CD4-positive, CD25-positive, alpha-beta regulatory T cell (primary cell): ENCODE measurements around the gene TEC. TPM values are rescaled to one million over a fixed set of nuclear protein-coding genes. Genes with fewer than 3 reads are reported as not detected.
"Not testable (repeated sequence)": the region's sequence is repeated elsewhere in the genome, so short reads cannot be mapped to it uniquely, and the experiment has no call there.

Experiments
- ATAC-seq, 2 donors: fragments of 150-1000 bp; cut with Tn5 transposase; one replicate each; pipeline ENCODE4 v1.10.0; 2021; ENCODE audit warnings: low read depth in 2 of 2, moderate number of reproducible peaks in 2 of 2, moderate library complexity in 1 of 2
- DNase-seq, 3 donors: peaks; one replicate each; pipeline versions ENCODE4 v3.0.0 to v3.0.0-alpha.2; 2012 to 2022; ENCODE audit warnings: mixed read lengths in 1 of 3
- H3K27ac ChIP-seq: one replicate; pipeline ENCODE4 v1.7.0; 2013; ENCODE audit warnings: mild to moderate bottlenecking, low read length; ENCODE audit not compliant: insufficient read depth, poor library complexity, severe bottlenecking
- H3K27me3 ChIP-seq: one replicate; pipeline ENCODE4 v1.7.0; 2013; ENCODE audit warnings: low read length; ENCODE audit not compliant: control insufficient read depth, insufficient read depth
- H3K36me3 ChIP-seq: one replicate; pipeline ENCODE4 v1.7.0; 2013; ENCODE audit warnings: mild to moderate bottlenecking, low read length, moderate library complexity; ENCODE audit not compliant: control insufficient read depth, insufficient read depth
- H3K4me1 ChIP-seq: 2 replicates; pipeline ENCODE4 v1.7.0; 2013; ENCODE audit warnings: mild to moderate bottlenecking, low read length; ENCODE audit not compliant: insufficient read depth, control insufficient read depth, poor library complexity, severe bottlenecking
- H3K4me3 ChIP-seq: one replicate; pipeline ENCODE4 v1.7.0; 2013; ENCODE audit warnings: low read depth, mild to moderate bottlenecking, low read length, moderate library complexity
- H3K9me3 ChIP-seq, 2 experiments: 1 replicate in 1 of 2; 2 replicates in 1 of 2; pipeline ENCODE4 v1.7.0; 2013; ENCODE audit warnings: low read length in 2 of 2, mild to moderate bottlenecking in 1 of 2, moderate library complexity in 1 of 2; ENCODE audit not compliant: control insufficient read depth in 2 of 2
- H3K27ac Mint-ChIP-seq, 3 donors: one replicate each; pipeline ENCODE4 v1.8.0; 2020 to 2022; ENCODE audit warnings: mild to moderate bottlenecking in 3 of 3, mixed read lengths in 3 of 3, moderate library complexity in 2 of 3
- H3K27me3 Mint-ChIP-seq: one replicate; pipeline ENCODE4 v1.8.0; 2022; ENCODE audit warnings: mild to moderate bottlenecking, mixed read lengths
- H3K36me3 Mint-ChIP-seq: one replicate; pipeline ENCODE4 v1.8.0; 2020; ENCODE audit warnings: mixed read lengths
- H3K4me1 Mint-ChIP-seq, 4 donors: one replicate each; pipeline ENCODE4 v1.8.0; 2020 to 2022; ENCODE audit warnings: mixed read lengths in 4 of 4, mild to moderate bottlenecking in 1 of 4
- H3K4me3 Mint-ChIP-seq, 4 donors: one replicate each; pipeline ENCODE4 v1.8.0; 2020 to 2022; ENCODE audit warnings: mild to moderate bottlenecking in 4 of 4, mixed read lengths in 4 of 4, moderate library complexity in 3 of 4
- H3K9me3 Mint-ChIP-seq, 7 donors: one replicate each; pipeline ENCODE4 v1.8.0; 2020 to 2022; ENCODE audit warnings: mixed read lengths in 7 of 7, mild to moderate bottlenecking in 3 of 7, moderate library complexity in 2 of 7
- polyA plus RNA-seq, 4 donors: library from polyadenylated mRNA; unstranded; fragments of 300-500 nt; fragmentation: Illumina TruSeq; gene quantifications; one replicate each; pipeline ENCODE4 v1.2.3, GENCODE V29; 2021
- total RNA-seq: library from RNA; stranded (reverse); gene quantifications from one replicate; pipeline ENCODE4 v1.2.3, GENCODE V29; 2022

Gene TEC
- total and polyA plus RNA-seq, 5 donors from 2014 or later: 0.17 to 3.0 (median 1.2) TPM

DNA sequence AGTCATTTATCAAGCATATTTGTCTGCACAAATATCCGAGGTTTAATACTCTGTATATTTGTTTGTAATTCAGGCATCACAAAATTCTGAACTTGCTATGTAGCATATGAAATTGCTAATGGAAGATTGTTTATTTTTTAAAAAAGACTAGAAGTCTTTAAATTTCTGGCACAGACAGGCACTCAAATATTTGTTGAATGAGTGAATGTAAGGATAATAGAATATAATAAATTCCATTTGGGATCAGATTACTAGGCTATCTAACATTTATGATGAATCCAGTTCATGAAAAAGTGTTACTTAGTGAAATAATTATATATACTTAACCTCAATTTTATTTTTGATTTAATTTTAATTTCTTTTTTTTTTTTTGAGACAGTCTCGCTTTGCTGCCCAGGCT is 30.4 kb upstream of the TEC start:
- H3K27ac Mint-ChIP-seq: no peak overlapping the region
- DNase-seq: no peak

GRCh38 chr4:48299560-48299959 is 29.9 kb upstream of the TEC start:
- Mint-ChIP-seq H3K27me3 (no peaks in the 10 kb centered on the region), H3K9me3 (peaks cover 0 to 2% (median 0%) of the 10 kb centered on the region in 7 donors), H3K27ac (no peak overlapping the region), H3K4me3 (no peak overlapping the region), H3K4me1 (peaks cover 2 to 11% (median 9%) of the 10 kb centered on the region in 4 donors), H3K36me3 (no peaks in the 10 kb centered on the region)
- Histone ChIP-seq H3K27me3 (peaks cover 2% of the 10 kb centered on the region), H3K36me3 (no peaks in the 10 kb centered on the region), H3K9me3 (no peaks in the 10 kb centered on the region), H3K4me3 (no peak overlapping the region), H3K4me1 (no peaks in the 10 kb centered on the region), H3K27ac (no peak overlapping the region)
- ATAC-seq (no peak), DNase-seq (no peak)

More for the DNA sequence above, 30.4 kb upstream of the TEC start:
- Mint-ChIP-seq H3K9me3 (peaks cover 0 to 2% (median 0%) of the 10 kb centered on the region in 7 donors), H3K4me1 (peaks cover 2 to 11% (median 9%) of the 10 kb centered on the region in 4 donors), H3K36me3 (no peaks in the 10 kb centered on the region), H3K4me3 (no peak overlapping the region), H3K27me3 (peaks cover 3% of the 10 kb centered on the region)
- Histone ChIP-seq H3K36me3 (no peaks in the 10 kb centered on the region), H3K4me3 (no peak overlapping the region), H3K4me1 (no peaks in the 10 kb centered on the region), H3K27ac (no peak overlapping the region), H3K9me3 (no peaks in the 10 kb centered on the region), H3K27me3 (peaks cover 2% of the 10 kb centered on the region)
- no peak for ATAC-seq

GRCh38 chr4:48297256-48297846 is 27.7 kb upstream of the TEC start:
- Mint-ChIP-seq H3K27me3 (no peaks in the 10 kb centered on the region), H3K4me1 (peaks cover 2 to 11% (median 9%) of the 10 kb centered on the region in 4 donors), H3K9me3 (peaks cover 0 to 2% (median 0%) of the 10 kb centered on the region in 7 donors), H3K36me3 (no peaks in the 10 kb centered on the region), H3K4me3 (no peak overlapping the region), H3K27ac (no peak overlapping the region)
- Histone ChIP-seq H3K4me1 (no peaks in the 10 kb centered on the region), H3K36me3 (no peaks in the 10 kb centered on the region), H3K27me3 (peaks cover 2% of the 10 kb centered on the region), H3K4me3 (no peak overlapping the region), H3K9me3 (no peaks in the 10 kb centered on the region), H3K27ac (no peak overlapping the region)
- DNase-seq (no peak), ATAC-seq (no peak)

DNA sequence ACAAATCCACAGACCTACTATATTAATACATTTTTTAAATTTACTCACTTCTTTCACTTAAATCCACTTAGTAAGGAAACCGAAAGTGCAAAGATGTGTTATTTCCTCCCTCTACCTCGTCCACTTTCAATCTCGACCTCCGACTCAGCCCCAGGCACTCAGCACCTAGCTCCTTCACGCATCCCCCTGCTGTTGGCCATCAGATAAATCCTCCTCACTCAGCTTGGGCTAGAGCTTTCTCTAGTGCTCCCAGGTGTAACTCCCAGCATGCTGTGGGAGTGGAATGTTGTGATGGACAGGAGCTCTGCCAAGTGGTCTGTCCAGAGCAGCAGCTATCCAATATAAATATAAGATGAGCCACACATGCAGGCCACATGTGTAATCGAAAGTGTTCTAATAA is 26.7 kb upstream of the TEC start:
- Mint-ChIP-seq H3K36me3 (no peaks in the 10 kb centered on the region), H3K4me3 (peak overlapping the region in 2 of 4 donors; percentile 0 to 34), H3K27me3 (no peaks in the 10 kb centered on the region), H3K9me3 (peaks cover 0 to 2% (median 0%) of the 10 kb centered on the region in 7 donors), H3K4me1 (peaks cover 2 to 11% (median 9%) of the 10 kb centered on the region in 4 donors), H3K27ac (peak overlapping the region in 1 of 3 donors; percentile 50)
- ATAC-seq (no peak), DNase-seq (peak in 1 of 3 donors; percentile 56)
- Histone ChIP-seq H3K4me1 (no peaks in the 10 kb centered on the region), H3K36me3 (no peaks in the 10 kb centered on the region), H3K27ac (no peak overlapping the region), H3K27me3 (peaks cover 2% of the 10 kb centered on the region), H3K9me3 (no peaks in the 10 kb centered on the region), H3K4me3 (peak overlapping the region; percentile 39)

- no peaks in the 10 kb centered on the region for H3K9me3 ChIP-seq
- no peak overlapping the region for H3K27ac ChIP-seq
- no peaks in the 10 kb centered on the region for H3K36me3 Mint-ChIP-seq
- no peaks in the 10 kb centered on the region for H3K36me3 ChIP-seq
- no peaks in the 10 kb centered on the region for H3K27me3 Mint-ChIP-seq
- H3K4me1 Mint-ChIP-seq: peaks cover 2 to 11% (median 9%) of the 10 kb centered on the region in 4 donors
- no peaks in the 10 kb centered on the region for H3K27me3 ChIP-seq
- H3K4me3 Mint-ChIP-seq: no peak overlapping the region
- ATAC-seq (no peak), DNase-seq (no peak)
- H3K4me3 ChIP-seq: no peak overlapping the region
- H3K9me3 Mint-ChIP-seq: peaks cover 0 to 2% (median 0%) of the 10 kb centered on the region in 7 donors
- peak overlapping the region in 1 of 3 donors; percentile 15 for H3K27ac Mint-ChIP-seq
- no peaks in the 10 kb centered on the region for H3K4me1 ChIP-seq
Observed at GRCh38 chr4:48295116-48295515, 25.5 kb upstream of the TEC start.

DNA sequence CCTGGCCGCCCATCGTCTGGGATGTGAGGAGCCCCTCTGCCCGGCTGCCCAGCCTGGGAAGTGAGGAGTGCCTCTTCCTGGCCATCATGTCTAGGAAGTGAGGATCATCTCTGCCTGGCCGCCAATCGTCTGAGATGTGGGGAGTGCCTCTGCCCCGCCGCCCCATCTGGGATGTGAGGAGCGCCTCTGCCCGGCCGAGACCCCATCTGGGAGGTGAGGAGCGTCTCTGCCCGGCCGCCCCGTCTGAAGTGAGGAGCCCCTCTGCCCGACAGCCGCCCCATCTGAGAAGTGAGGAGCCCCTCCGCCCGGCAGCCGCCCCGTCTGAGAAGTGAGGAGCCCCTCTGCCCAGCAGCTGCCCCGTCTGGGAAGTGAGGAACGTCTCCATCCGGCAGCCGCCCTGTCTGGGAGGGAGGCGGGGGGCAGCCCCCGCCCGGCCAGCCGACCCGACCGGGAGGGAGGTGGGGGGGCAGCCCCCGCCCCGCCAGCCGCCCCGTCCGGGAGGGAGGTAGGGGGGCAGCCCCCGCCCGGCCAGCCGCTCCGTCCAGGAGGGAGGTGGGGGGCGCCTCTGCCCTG is 22.7 kb upstream of the TEC start:
- H3K27ac ChIP-seq, H3K27ac Mint-ChIP-seq, H3K36me3 ChIP-seq, ATAC-seq, H3K4me3 Mint-ChIP-seq, H3K4me1 ChIP-seq, H3K36me3 Mint-ChIP-seq, H3K4me3 ChIP-seq, H3K27me3 ChIP-seq, DNase-seq, H3K27me3 Mint-ChIP-seq, H3K9me3 ChIP-seq, H3K9me3 Mint-ChIP-seq: not testable (repeated sequence)
- peaks cover 2 to 11% (median 9%) of the 10 kb centered on the region in 4 donors for H3K4me1 Mint-ChIP-seq

DNA sequence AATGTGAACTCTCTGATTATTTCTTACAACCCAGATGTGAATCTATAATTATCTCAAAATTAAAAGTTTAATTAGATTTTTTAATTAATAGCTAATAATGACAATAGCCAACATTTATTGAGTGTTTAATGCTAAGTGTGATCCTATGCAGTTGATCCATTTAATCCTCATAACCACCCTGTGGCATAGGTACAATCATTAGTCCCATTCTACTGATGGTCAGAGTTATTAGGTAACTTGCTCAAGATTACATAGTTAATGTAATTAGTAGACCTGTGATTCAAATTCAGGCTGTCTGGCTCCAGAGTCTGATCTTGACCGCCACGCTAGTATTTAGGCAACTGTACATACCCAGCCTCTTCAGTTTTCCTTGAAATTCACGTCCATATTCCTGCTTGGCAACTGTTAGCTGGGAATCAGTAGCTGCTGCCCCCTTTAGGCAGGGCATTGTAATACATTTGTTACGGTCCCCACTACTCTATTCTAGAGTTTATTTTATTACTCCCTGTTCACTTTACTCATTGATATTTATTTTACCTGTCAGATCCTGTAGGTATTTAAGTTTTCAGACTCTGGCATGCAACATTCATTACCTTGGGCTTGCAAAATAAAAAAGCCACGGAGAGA is 20.6 kb upstream of the TEC start:
- no peak overlapping the region for H3K4me3 ChIP-seq
- no peak for ATAC-seq
- peaks cover 0 to 1% (median under 1%) of the 10 kb centered on the region in 4 donors for H3K4me1 Mint-ChIP-seq
- no peak overlapping the region for H3K4me3 Mint-ChIP-seq
- H3K27me3 Mint-ChIP-seq: peaks cover 14% of the 10 kb centered on the region
- H3K27me3 ChIP-seq: no peaks in the 10 kb centered on the region
- H3K9me3 Mint-ChIP-seq: peaks cover 0 to 3% (median 0%) of the 10 kb centered on the region in 7 donors
- H3K27ac Mint-ChIP-seq: peak overlapping the region in 1 of 3 donors; percentile 72
- no peaks in the 10 kb centered on the region for H3K4me1 ChIP-seq
- no peaks in the 10 kb centered on the region for H3K9me3 ChIP-seq
- no peaks in the 10 kb centered on the region for H3K36me3 Mint-ChIP-seq
- no peaks in the 10 kb centered on the region for H3K36me3 ChIP-seq
- peak in 1 of 3 donors; percentile 13 for DNase-seq
- H3K27ac ChIP-seq: no peak overlapping the region
